Smooth muscle cell (in vitro differentiated cells): ENCODE results near the gene BDKRB1. TPM values are rescaled to one million over a fixed set of nuclear protein-coding genes. Genes with fewer than 3 reads are reported as not detected.

ENCODE experiments used
- DNase-seq: peaks from one replicate; lab custom pipeline; 2025; ENCODE audit not compliant: unreplicated experiment; lab: John Stamatoyannopoulos, UW
- H2AFZ ChIP-seq: fragments of 200-600 bp; sonication (generic); 2 replicates; pipeline ENCODE4 v1.6.0; 2016; ENCODE audit warnings: antibody characterized with exemption, low read depth, mild to moderate bottlenecking
- H3F3A ChIP-seq: fragments of 200-600 bp; sonication (generic); 2 replicates; pipeline ENCODE4 v1.6.0; 2017; ENCODE audit warnings: antibody characterized with exemption, low read depth
- H3K27ac ChIP-seq: fragments of 200-600 bp; sonication (generic); 2 replicates; pipeline ENCODE4 v1.5.1; 2016; ENCODE audit warnings: low read depth, mild to moderate bottlenecking
- H3K27me3 ChIP-seq: fragments of 200-600 bp; sonication (generic); 2 replicates; pipeline ENCODE4 v1.6.1; 2016; ENCODE audit warnings: low read depth, mild to moderate bottlenecking
- H3K36me3 ChIP-seq: fragments of 200-600 bp; sonication (generic); 2 replicates; pipeline ENCODE4 v1.5.1; 2016; ENCODE audit warnings: low read depth
- H3K4me1 ChIP-seq: fragments of 200-600 bp; sonication (generic); 2 replicates; pipeline ENCODE4 v1.5.1; 2016; ENCODE audit warnings: low read depth
- H3K4me2 ChIP-seq: fragments of 200-600 bp; sonication (generic); 2 replicates; pipeline ENCODE4 v1.6.0; 2016; ENCODE audit warnings: mild to moderate bottlenecking
- H3K4me3 ChIP-seq: fragments of 200-600 bp; sonication (generic); 2 replicates; pipeline ENCODE4 v1.5.1; 2016; ENCODE audit warnings: mild to moderate bottlenecking
- H3K79me2 ChIP-seq: fragments of 200-600 bp; sonication (generic); 2 replicates; pipeline ENCODE4 v1.6.0; 2016; ENCODE audit warnings: low read depth, mild to moderate bottlenecking
- H3K9ac ChIP-seq: fragments of 200-600 bp; sonication (generic); 2 replicates; pipeline ENCODE4 v1.6.0; 2016; ENCODE audit warnings: low read depth
- H3K9me3 ChIP-seq: fragments of 200-600 bp; sonication (generic); replicated peaks from 2 replicates; pipeline ENCODE4 v1.5.1; 2016; ENCODE audit warnings: low read depth
- H4K20me1 ChIP-seq: fragments of 200-600 bp; sonication (generic); 2 replicates; pipeline ENCODE4 v1.6.0; 2016; ENCODE audit warnings: low read depth
- CTCF ChIP-seq: fragments of 200-600 bp; sonication (generic); IDR thresholded peaks from 2 replicates; pipeline ENCODE4 v1.5.1; 2017; ENCODE audit warnings: borderline replicate concordance, mild to moderate bottlenecking, antibody characterized with exemption; ENCODE audit not compliant: insufficient read depth, poor library complexity, severe bottlenecking
- WGBS: methylation state at CpG from one replicate; pipeline ENCODE4 v1.1.7; 2016; ENCODE audit warnings: low lambda C conversion rate; 5-methylcytosine and 5-hydroxymethylcytosine counted together
- polyA plus RNA-seq: library from polyadenylated mRNA; unstranded; fragments of >200 nt; fragmentation: Nextera tagmentation; extraction: Ambion mirVana; gene quantifications from 2 replicates; pipeline ENCODE4 v1.2.1, GENCODE V29; 2016
- total RNA-seq: library from RNA; depleted of rRNA; stranded (reverse); fragments of >200 nt; gene quantifications from 2 replicates; pipeline ENCODE4 v1.2.3, GENCODE V29; 2014

BDKRB1 gene
- total and polyA plus RNA-seq, 2 experiments from 2014 or later, result 28.2 to 29.3 TPM

- no peaks in the 10 kb centered on the region for H4K20me1 ChIP-seq
- peaks cover 4% of the 10 kb centered on the region for H3K36me3 ChIP-seq
Observed at GRCh38 chr14:96237641-96238040, 18.4 kb upstream of the BDKRB1 start.

GRCh38 chr14:96238676-96239265 is 17.2 kb upstream of the BDKRB1 start:
- Histone ChIP-seq H4K20me1 (no peaks in the 10 kb centered on the region), H3K36me3 (peaks cover 4% of the 10 kb centered on the region), H3K27me3 (no peaks in the 10 kb centered on the region), H3K27ac (no peak overlapping the region), H3F3A (no peaks in the 10 kb centered on the region), H3K9me3 (no peaks in the 10 kb centered on the region), H3K4me3 (no peak overlapping the region), H3K79me2 (no peaks in the 10 kb centered on the region), H3K4me2 (no peak overlapping the region), H3K4me1 (no peaks in the 10 kb centered on the region), H3K9ac (no peak overlapping the region), H2AFZ (no peak overlapping the region)
- no peak for TF ChIP-seq CTCF
- DNase-seq, result no peak
- WGBS, result 80% methylated on average over 7 of the region's 7 CpGs

More at GRCh38 chr14:96237641-96238040, 18.4 kb upstream of the BDKRB1 start:
- H3K79me2 ChIP-seq, result no peaks in the 10 kb centered on the region
- TF ChIP-seq CTCF, result no peak
- H3K4me2 ChIP-seq, result no peak overlapping the region
- WGBS, result 96% methylated on average over 2 of the region's 2 CpGs
- no peak overlapping the region for H3K27ac ChIP-seq
- DNase-seq, result no peak
- no peaks in the 10 kb centered on the region for H3F3A ChIP-seq
- H3K4me3 ChIP-seq, result no peak overlapping the region
- H3K9ac ChIP-seq, result no peak overlapping the region
- no peak overlapping the region for H2AFZ ChIP-seq
- no peaks in the 10 kb centered on the region for H3K4me1 ChIP-seq
- no peaks in the 10 kb centered on the region for H3K9me3 ChIP-seq
- no peaks in the 10 kb centered on the region for H3K27me3 ChIP-seq

GRCh38 chr14:96239711-96240141 is 16.3 kb upstream of the BDKRB1 start:
- Histone ChIP-seq H4K20me1 (no peaks in the 10 kb centered on the region), H3K27me3 (no peaks in the 10 kb centered on the region), H3K36me3 (peaks cover 4% of the 10 kb centered on the region), H3K4me2 (no peak overlapping the region), H3K9me3 (no peaks in the 10 kb centered on the region), H3K9ac (no peak overlapping the region), H3K4me3 (no peak overlapping the region), H3F3A (no peaks in the 10 kb centered on the region), H2AFZ (no peak overlapping the region), H3K4me1 (no peaks in the 10 kb centered on the region), H3K79me2 (no peaks in the 10 kb centered on the region), H3K27ac (no peak overlapping the region)
- no peak for TF ChIP-seq CTCF
- DNase-seq, result no peak
- 88% methylated on average over 9 of the region's 9 CpGs for WGBS

GRCh38 chr14:96240641-96241040 is 15.4 kb upstream of the BDKRB1 start:
- H3K27me3 ChIP-seq, result no peaks in the 10 kb centered on the region
- H3F3A ChIP-seq, result peaks cover 3% of the 10 kb centered on the region
- no peak overlapping the region for H3K9ac ChIP-seq
- no peak overlapping the region for H2AFZ ChIP-seq
- H3K4me2 ChIP-seq, result no peak overlapping the region
- no peaks in the 10 kb centered on the region for H3K79me2 ChIP-seq
- no peak overlapping the region for H3K27ac ChIP-seq
- 99% methylated on average over 18 of the region's 18 CpGs for WGBS
- no peaks in the 10 kb centered on the region for H4K20me1 ChIP-seq
- no peak overlapping the region for H3K4me3 ChIP-seq
- no peak for TF ChIP-seq CTCF
- no peaks in the 10 kb centered on the region for H3K4me1 ChIP-seq
- peaks cover 4% of the 10 kb centered on the region for H3K36me3 ChIP-seq
- no peak for DNase-seq
- H3K9me3 ChIP-seq, result no peaks in the 10 kb centered on the region
